Calu3 (cell line): Measurements from ENCODE around the gene TCF12. TPM values are rescaled to one million over a fixed set of nuclear protein-coding genes. Genes with fewer than 3 reads are reported as not detected.

Source experiments
- BruUV-seq: library from RNA; stranded (reverse); fragments of 400-500 nt; replicated peaks from 2 replicates; lab custom pipeline; 2021; lab: Mats Ljungman, UMichigan
- CTCF ChIA-PET: fragments of 300-600 bp; sonication (Branson Sonifier 250); formaldehyde crosslinking; loops from one replicate; lab custom pipeline; 2022; ENCODE audit warnings: antibody characterized with exemption; lab: Charles Lee
- DNase-seq: peaks from one replicate; pipeline ENCODE4 v3.0.0; 2022
- H3K27ac Mint-ChIP-seq: one replicate; pipeline ENCODE4 v1.8.0; 2022; ENCODE audit warnings: mixed read lengths; ENCODE audit not compliant: unreplicated experiment
- H3K27me3 Mint-ChIP-seq: one replicate; pipeline ENCODE4 v1.8.0; 2022; ENCODE audit warnings: mixed read lengths; ENCODE audit not compliant: unreplicated experiment
- H3K36me3 Mint-ChIP-seq: one replicate; pipeline ENCODE4 v1.8.0; 2022; ENCODE audit warnings: mild to moderate bottlenecking, moderate library complexity, mixed read lengths; ENCODE audit not compliant: insufficient read depth, unreplicated experiment
- H3K4me1 Mint-ChIP-seq: one replicate; pipeline ENCODE4 v1.8.0; 2022; ENCODE audit warnings: mild to moderate bottlenecking, low read depth, mixed read lengths; ENCODE audit not compliant: unreplicated experiment
- H3K4me3 Mint-ChIP-seq: one replicate; pipeline ENCODE4 v1.8.0; 2022; ENCODE audit warnings: mild to moderate bottlenecking, low read depth, moderate library complexity, mixed read lengths; ENCODE audit not compliant: unreplicated experiment
- H3K9me3 Mint-ChIP-seq: one replicate; pipeline ENCODE4 v1.8.0; 2022; ENCODE audit warnings: low read depth, mixed read lengths; ENCODE audit not compliant: unreplicated experiment
- intact Hi-C: fragments of 100-400 bp; cut with micrococcal nuclease; formaldehyde crosslinking; loops from one replicate; pipeline ENCODE4 v1.10.0; 2022; ENCODE audit not compliant: unreplicated experiment
- total RNA-seq: library from RNA; stranded (reverse); gene quantifications from 2 replicates; pipeline ENCODE4 v1.2.3, GENCODE V29; 2022
- TF ChIP-seq, protein P1 (sequence below): fragments of 200-600 bp; IDR thresholded peaks from one replicate; pipeline ENCODE4 v1.8.0; 2022; ENCODE audit warnings: antibody characterized with exemption; ENCODE audit not compliant: unreplicated experiment

The TCF12 gene
- total RNA-seq, 1 experiment from 2014 or later = 127 TPM

DNA sequence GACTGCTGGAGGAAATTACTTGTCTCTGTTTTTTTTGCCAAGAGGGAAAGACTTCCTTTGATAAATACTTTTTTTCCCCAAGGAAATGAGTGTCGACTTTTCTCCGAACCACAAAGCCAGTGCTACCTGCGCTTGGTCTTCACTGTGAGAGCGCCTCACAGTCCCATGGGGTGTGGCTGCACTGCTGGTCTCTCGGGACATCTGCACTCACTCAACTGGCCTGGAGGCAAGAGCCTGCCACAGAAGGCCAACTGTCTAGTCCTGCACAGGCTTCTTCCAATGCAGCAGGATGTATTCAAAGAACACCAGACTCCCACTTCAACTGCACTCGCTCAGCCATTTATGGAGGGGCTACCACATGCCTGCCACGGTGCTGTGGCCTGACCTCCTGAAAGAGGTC is 417.3 kb downstream of the TCF12 start:
- no peak overlapping the region for H3K27ac Mint-ChIP-seq
- no peak overlapping the region for H3K4me3 Mint-ChIP-seq
- intact Hi-C loops = loop anchor here (10.0 kb wide), 2 partner anchors 511 to 841 kb away; no protein-coding TSS in a partner anchor
- CTCF ChIA-PET = no interaction called here
- peaks cover 6% of the 10 kb centered on the region for H3K36me3 Mint-ChIP-seq
- no peaks in the 10 kb centered on the region for H3K9me3 Mint-ChIP-seq
- no TSS peak for BruUV-seq
- no peaks in the 10 kb centered on the region for H3K27me3 Mint-ChIP-seq
- DNase-seq = no peak
- TF ChIP-seq, protein P1, sequence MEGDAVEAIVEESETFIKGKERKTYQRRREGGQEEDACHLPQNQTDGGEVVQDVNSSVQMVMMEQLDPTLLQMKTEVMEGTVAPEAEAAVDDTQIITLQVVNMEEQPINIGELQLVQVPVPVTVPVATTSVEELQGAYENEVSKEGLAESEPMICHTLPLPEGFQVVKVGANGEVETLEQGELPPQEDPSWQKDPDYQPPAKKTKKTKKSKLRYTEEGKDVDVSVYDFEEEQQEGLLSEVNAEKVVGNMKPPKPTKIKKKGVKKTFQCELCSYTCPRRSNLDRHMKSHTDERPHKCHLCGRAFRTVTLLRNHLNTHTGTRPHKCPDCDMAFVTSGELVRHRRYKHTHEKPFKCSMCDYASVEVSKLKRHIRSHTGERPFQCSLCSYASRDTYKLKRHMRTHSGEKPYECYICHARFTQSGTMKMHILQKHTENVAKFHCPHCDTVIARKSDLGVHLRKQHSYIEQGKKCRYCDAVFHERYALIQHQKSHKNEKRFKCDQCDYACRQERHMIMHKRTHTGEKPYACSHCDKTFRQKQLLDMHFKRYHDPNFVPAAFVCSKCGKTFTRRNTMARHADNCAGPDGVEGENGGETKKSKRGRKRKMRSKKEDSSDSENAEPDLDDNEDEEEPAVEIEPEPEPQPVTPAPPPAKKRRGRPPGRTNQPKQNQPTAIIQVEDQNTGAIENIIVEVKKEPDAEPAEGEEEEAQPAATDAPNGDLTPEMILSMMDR = no peak
- H3K4me1 Mint-ChIP-seq = peaks cover 40% of the 10 kb centered on the region

DNA sequence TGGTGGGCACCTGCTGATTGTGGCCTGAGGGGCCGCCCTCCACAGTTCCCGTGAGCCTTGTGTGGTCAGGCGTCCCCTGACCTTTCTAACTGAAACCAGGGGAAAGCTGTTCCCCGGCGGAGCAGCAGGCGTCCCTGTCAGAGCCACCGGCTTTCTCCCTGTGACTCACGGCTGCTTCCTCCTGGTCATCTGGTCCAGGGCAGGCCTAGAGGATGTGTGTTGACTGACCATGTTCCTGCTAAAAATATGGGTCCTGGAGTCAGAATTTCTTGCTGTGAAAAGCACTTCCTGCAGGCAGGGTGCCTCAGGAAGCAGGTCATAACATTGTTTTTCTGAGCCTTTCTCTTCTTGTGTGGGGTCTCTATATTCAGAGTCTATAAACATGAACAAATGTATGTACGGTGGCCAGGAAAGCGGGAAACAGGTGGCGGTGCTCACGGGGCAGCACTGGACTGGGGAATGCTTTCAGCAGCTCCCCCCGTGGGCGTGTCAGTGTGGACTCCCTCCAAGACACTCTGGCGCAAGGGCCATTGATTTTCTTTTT is 419.5 kb downstream of the TCF12 start:
- CTCF ChIA-PET = interaction anchor here (0.6 to 1.8 kb wide), 6 partner anchors 10 to 1092 kb away, joined by 3 to 17 read pairs (median 4); no protein-coding TSS in a partner anchor
- Mint-ChIP-seq H3K27ac (peak overlapping the region; percentile 11), H3K9me3 (no peaks in the 10 kb centered on the region), H3K27me3 (no peaks in the 10 kb centered on the region), H3K4me1 (peaks cover 40% of the 10 kb centered on the region), H3K36me3 (peaks cover 6% of the 10 kb centered on the region), H3K4me3 (no peak overlapping the region)
- TF ChIP-seq, protein P1 = peak; percentile 27
- BruUV-seq = no TSS peak
- DNase-seq = peak; percentile 78
- intact Hi-C loops = loop anchor here (10.0 kb wide), 2 partner anchors 513 to 843 kb away; no protein-coding TSS in a partner anchor

DNA sequence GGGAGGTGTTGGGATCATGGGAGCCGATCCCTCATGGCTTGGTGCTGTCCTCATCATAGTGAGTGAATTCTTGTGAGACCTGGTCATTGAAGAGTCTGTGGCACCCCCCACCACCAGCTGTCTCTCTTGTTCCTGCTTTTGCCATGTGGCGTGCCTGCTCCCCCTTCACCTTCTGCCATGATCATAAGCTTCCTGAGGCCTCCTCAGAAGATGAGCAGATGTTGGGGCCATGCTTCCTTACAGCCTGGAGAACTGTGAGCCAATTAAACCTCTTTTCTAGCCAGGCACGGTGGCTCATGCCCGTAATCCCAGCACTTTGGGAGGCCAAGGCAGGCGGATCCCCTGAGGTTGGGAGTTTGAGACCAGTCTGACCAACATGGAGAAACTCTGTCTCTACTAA is 420.9 kb downstream of the TCF12 start:
- Mint-ChIP-seq H3K27me3 (no peaks in the 10 kb centered on the region), H3K9me3 (no peaks in the 10 kb centered on the region), H3K4me3 (no peak overlapping the region), H3K36me3 (peaks cover under 1% of the 10 kb centered on the region), H3K27ac (no peak overlapping the region), H3K4me1 (peaks cover 34% of the 10 kb centered on the region)
- BruUV-seq = no TSS peak
- no peak for DNase-seq
- intact Hi-C loops = loop anchor here (10.0 kb wide), 2 partner anchors 515 to 845 kb away; no protein-coding TSS in a partner anchor
- CTCF ChIA-PET = interaction anchor here (0.6 to 8.0 kb wide), 3 partner anchors 169 to 203 kb away, joined by 7 to 239 read pairs (median 31); no protein-coding TSS in a partner anchor
- TF ChIP-seq, protein P1 = no peak

Other genes starting within 250 kb of the TCF12 start
- gene ZNF280D, start 185.1 kb upstream of the TCF12 start, total RNA-seq = 36.0 and 40.3 TPM in 2 replicates